Measurements from ENCODE around the gene RABGGTB. TPM values are rescaled to one million over a fixed set of nuclear protein-coding genes. Genes with fewer than 3 reads are reported as not detected.

The RABGGTB gene
- total and polyA plus RNA-seq, 9 of the 15 experiments (the other 6 are each of a cell fraction or from before 2014, with no cell fraction given), result 148 to 354 (median 206) TPM

GRCh38 chr1:75764057-75764655 is 21.9 kb upstream of the RABGGTB start:
- Histone ChIP-seq H2AFZ (ENCODE audit: low read depth, low read length) (no peak overlapping the region), H3K4me2 (ENCODE audit: insufficient read depth, low read length) (no peak overlapping the region), H3K79me2 (ENCODE audit: control insufficient read depth, insufficient read depth, low read length) (no peaks in the 10 kb centered on the region), H3K27me3 (ENCODE audit: control insufficient read depth in 2 of 2, insufficient read depth in 2 of 2, low read length in 2 of 2) (no peaks in the 10 kb centered on the region), H3K9ac (ENCODE audit: insufficient read depth in 1 of 2, low read depth in 2 of 2, low read length in 2 of 2) (no peak overlapping the region), H3K9me3 (replicated peaks; ENCODE audit: control insufficient read depth, insufficient read depth, low read depth, low read length) (no peaks in the 10 kb centered on the region), H3K27ac (ENCODE audit: extremely low read depth, low read depth, low read length) (no peak overlapping the region), H3K4me3 (no peak overlapping the region), H3K36me3 (ENCODE audit: control insufficient read depth, insufficient read depth, low read length) (peaks cover 24% of the 10 kb centered on the region; the same call in 2 of the 3 replicates), H3K4me1 (replicated peaks in 1 of 2; ENCODE audit: control insufficient read depth in 2 of 2, insufficient read depth in 2 of 2, low read length in 2 of 2) (no peaks in the 10 kb centered on the region; a peak in 1 of 5 replicates), H4K20me1 (replicated peaks; ENCODE audit: control insufficient read depth, insufficient read depth, low read length) (no peaks in the 10 kb centered on the region), H3K9me1 (ENCODE audit: control insufficient read depth, insufficient read depth, low read length) (no peaks in the 10 kb centered on the region)
- CTCF ChIA-PET (ENCODE audit: low intra/inter-chr PET ratio), result no interaction called here
- POLR2A ChIA-PET, result interaction anchor here (0.6 to 1.5 kb wide), 9 partner anchors 8 to 388 kb away, joined by 3 to 6 read pairs (median 3); partner anchors contain the start of gene RABGGTB
- peak in 2 of 4 experiments; percentile 18 to 46 for DNase-seq (ENCODE audit: extremely low read depth in 1 of 4, low spot score in 3 of 4)
- in situ Hi-C loops (cut with MboI), result no loop called here
- intact Hi-C loops (cut with micrococcal nuclease), result no loop called here
- no peak for FAIRE-seq
- no TSS peak for BruUV-seq (replicated peaks)
- WGBS (ENCODE audit: insufficient coverage, low coverage, missing lambda C conversion rate), result 14% methylated on average over 1 of the region's 1 CpG
- ATAC-seq, result peak; percentile 89
- TF ChIP-seq CTCF (IDR thresholded peaks at IDR 0.05 in 2 of 3, conservative IDR thresholded peaks at IDR 0.05 in 1 of 3; ENCODE audit: insufficient read depth in 2 of 3, low read depth in 1 of 3, low read length in 3 of 3) (peak in 2 of 3 experiments; percentile 40 to 42; a peak in 3 of 6 replicates), ELK1 (CRISPR knock-in tag; IDR thresholded peaks at IDR 0.05) (no peak), ELF1 (tag; IDR thresholded peaks at IDR 0.05) (no peak), PRDM10 (IDR thresholded peaks at IDR 0.05; ENCODE audit: partially characterized antibody) (peak; percentile 21), SLC30A9 (CRISPR knock-in tag; IDR thresholded peaks at IDR 0.05) (no peak), HINFP (tag; conservative IDR thresholded peaks at IDR 0.05; ENCODE audit: low read depth) (peak; percentile 91), ZNF121 (CRISPR knock-in tag; conservative IDR thresholded peaks at IDR 0.05) (no peak), VEZF1 (CRISPR knock-in tag; IDR thresholded peaks at IDR 0.05) (no peak), CC2D1A (IDR thresholded peaks at IDR 0.05) (0 out of 2 replicates have a peak, but pooled peaks have one; percentile 33)

Measured in K562 (cell line).